Activated T-cell treated with anti-CD3 and anti-CD28 coated beads, Interleukin-2, amount 50 U/mL, for 72 hours (primary cell): ENCODE data around the gene CELSR1. TPM values are rescaled to one million over a fixed set of nuclear protein-coding genes. Genes with fewer than 3 reads are reported as not detected.

ENCODE experiments used
- ATAC-seq, 2 donors: fragments of 150-1000 bp; cut with Tn5 transposase; replicated peaks in 1 of 2; 2 replicates each; pipeline ENCODE4 v1.10.0; 2021; ENCODE audit warnings: moderate library complexity in 2 of 2, mild to moderate bottlenecking in 1 of 2
- DNase-seq, 2 donors: peaks; one replicate each; pipeline ENCODE4 v3.0.0; 2021 to 2022; ENCODE audit warnings: mixed read lengths in 1 of 2
- H3K27ac Mint-ChIP-seq: one replicate; pipeline ENCODE4 v1.8.0; 2022; ENCODE audit warnings: mild to moderate bottlenecking, moderate library complexity, mixed read lengths
- H3K27me3 Mint-ChIP-seq: one replicate; pipeline ENCODE4 v1.8.0; 2022; ENCODE audit warnings: low read depth, mixed read lengths
- H3K36me3 Mint-ChIP-seq, 2 donors: one replicate each; pipeline ENCODE4 v1.8.0; 2022; ENCODE audit warnings: mixed read lengths in 2 of 2, mild to moderate bottlenecking in 1 of 2; ENCODE audit not compliant: insufficient read depth in 2 of 2
- H3K4me1 Mint-ChIP-seq: one replicate; pipeline ENCODE4 v1.8.0; 2022; ENCODE audit warnings: low read depth, mixed read lengths
- H3K4me3 Mint-ChIP-seq, 2 donors: one replicate each; pipeline ENCODE4 v1.8.0; 2022; ENCODE audit warnings: mild to moderate bottlenecking in 2 of 2, mixed read lengths in 2 of 2, moderate library complexity in 2 of 2
- H3K9me3 Mint-ChIP-seq, 2 donors: one replicate each; pipeline ENCODE4 v1.8.0; 2022; ENCODE audit warnings: mixed read lengths in 2 of 2
- total RNA-seq, 2 donors: library from RNA; stranded (reverse); gene quantifications; one replicate each; pipeline ENCODE4 v1.2.3, GENCODE V29; 2022

Gene CELSR1
- total RNA-seq, 2 donors from 2014 or later: 0.83 to 1.3 TPM

DNA sequence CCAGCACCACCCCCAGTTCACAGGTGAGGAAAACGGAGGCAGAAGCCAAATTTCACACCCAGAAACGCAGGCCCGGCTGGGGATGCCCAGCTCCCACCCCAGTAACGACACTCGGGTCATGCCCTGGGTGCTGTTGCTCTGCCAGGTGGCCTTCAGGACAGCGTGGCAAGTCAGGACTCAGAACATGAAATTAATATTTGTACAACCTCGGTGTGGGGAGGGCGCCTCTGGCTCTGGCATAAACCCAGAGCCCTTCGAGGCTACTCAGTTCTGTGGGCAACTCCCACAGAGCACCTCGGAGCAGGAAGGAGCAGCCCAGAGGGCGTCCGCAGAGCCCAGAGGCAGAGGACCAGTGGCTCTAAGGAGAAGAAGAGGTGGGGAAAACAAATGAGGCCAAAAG, 71.6 kb downstream of the CELSR1 start:
- DNase-seq (no peak), ATAC-seq (no peak)
- H3K36me3 Mint-ChIP-seq: no peaks in the 10 kb centered on the region
- no peak overlapping the region for H3K4me3 Mint-ChIP-seq
- H3K27ac Mint-ChIP-seq: no peak overlapping the region
- H3K27me3 Mint-ChIP-seq: no peaks in the 10 kb centered on the region
- H3K4me1 Mint-ChIP-seq: no peaks in the 10 kb centered on the region
- H3K9me3 Mint-ChIP-seq: no peaks in the 10 kb centered on the region

DNA sequence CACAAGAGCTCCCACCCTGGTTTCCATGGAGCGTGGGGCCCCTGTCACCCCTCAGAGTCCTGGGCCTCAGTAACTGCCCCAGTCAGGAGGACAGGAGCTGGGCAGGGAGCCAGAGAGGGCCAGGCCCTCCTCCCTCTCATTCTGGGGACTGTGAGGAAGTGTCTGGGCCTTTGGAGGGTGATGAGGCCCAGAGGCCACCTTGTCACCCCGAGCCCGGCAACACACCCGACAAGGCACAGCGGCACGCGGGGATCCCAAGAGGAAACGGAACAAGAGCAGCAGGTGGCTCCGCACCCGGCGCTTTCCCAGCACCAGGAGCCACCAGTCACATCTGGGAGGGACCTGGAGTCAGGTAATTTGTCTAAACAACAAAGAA, 72.1 kb downstream of the CELSR1 start:
- H3K4me1 Mint-ChIP-seq: no peaks in the 10 kb centered on the region
- H3K9me3 Mint-ChIP-seq: no peaks in the 10 kb centered on the region
- H3K27ac Mint-ChIP-seq: no peak overlapping the region
- no peaks in the 10 kb centered on the region for H3K27me3 Mint-ChIP-seq
- no peak overlapping the region for H3K4me3 Mint-ChIP-seq
- DNase-seq (no peak), ATAC-seq (no peak)
- no peaks in the 10 kb centered on the region for H3K36me3 Mint-ChIP-seq

DNA sequence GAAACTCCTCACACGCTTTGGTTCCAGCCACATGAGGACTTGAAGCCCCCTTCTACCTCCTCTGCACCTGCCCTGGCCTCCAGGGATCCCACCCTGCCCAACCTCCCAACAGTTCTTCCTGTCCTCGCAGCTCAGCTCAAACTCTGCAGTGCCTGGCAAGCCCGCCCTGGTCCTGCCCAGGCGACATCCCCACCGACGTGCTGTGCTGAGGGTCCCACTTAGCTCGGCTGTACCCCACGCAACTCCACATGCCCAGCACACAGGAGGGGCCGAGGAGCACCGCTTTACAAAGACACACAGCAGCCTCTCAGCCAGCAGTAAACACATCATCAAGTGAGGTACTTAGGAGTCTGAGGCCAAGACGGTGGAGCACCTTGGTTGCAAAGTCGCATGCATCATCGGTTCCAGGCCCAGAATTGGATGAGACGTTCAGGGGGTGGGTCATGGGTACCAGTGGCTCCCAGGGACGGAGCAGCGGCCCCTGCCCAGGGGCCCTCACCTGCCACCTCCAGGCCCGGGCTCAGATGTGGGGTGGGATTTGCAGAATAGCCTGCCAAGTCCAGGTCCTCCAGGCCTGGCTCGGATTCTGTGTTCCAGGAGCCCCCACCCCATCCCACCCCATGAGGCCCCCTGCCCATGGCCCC, 72.6 kb downstream of the CELSR1 start:
- ATAC-seq (no peak), DNase-seq (no peak)
- H3K4me3 Mint-ChIP-seq: no peak overlapping the region
- H3K9me3 Mint-ChIP-seq: no peaks in the 10 kb centered on the region
- H3K27me3 Mint-ChIP-seq: no peaks in the 10 kb centered on the region
- H3K36me3 Mint-ChIP-seq: no peaks in the 10 kb centered on the region
- H3K27ac Mint-ChIP-seq: no peak overlapping the region
- H3K4me1 Mint-ChIP-seq: no peaks in the 10 kb centered on the region

DNA sequence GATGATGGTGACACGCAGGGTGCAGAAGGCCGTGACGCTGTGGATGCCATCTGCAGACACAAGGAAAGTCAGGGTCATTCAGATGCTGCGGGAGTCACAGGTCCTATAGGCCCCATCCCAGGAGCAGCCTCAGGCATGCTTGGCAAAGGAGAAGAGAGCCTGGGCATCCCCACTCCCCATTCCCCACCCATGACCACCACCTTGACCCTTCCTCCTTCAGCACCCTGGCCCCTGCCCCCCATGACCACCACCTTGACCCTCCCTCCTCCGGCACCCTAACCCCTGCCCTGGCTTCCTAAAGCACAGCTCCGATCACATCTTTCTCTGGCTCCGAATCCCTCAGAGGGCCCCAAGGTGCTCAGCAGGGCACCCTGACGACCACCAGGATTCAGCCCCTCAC, 73.1 kb downstream of the CELSR1 start:
- no peaks in the 10 kb centered on the region for H3K9me3 Mint-ChIP-seq
- ATAC-seq (no peak), DNase-seq (no peak)
- no peak overlapping the region for H3K4me3 Mint-ChIP-seq
- no peaks in the 10 kb centered on the region for H3K36me3 Mint-ChIP-seq
- H3K4me1 Mint-ChIP-seq: no peaks in the 10 kb centered on the region
- no peak overlapping the region for H3K27ac Mint-ChIP-seq
- H3K27me3 Mint-ChIP-seq: no peaks in the 10 kb centered on the region

DNA sequence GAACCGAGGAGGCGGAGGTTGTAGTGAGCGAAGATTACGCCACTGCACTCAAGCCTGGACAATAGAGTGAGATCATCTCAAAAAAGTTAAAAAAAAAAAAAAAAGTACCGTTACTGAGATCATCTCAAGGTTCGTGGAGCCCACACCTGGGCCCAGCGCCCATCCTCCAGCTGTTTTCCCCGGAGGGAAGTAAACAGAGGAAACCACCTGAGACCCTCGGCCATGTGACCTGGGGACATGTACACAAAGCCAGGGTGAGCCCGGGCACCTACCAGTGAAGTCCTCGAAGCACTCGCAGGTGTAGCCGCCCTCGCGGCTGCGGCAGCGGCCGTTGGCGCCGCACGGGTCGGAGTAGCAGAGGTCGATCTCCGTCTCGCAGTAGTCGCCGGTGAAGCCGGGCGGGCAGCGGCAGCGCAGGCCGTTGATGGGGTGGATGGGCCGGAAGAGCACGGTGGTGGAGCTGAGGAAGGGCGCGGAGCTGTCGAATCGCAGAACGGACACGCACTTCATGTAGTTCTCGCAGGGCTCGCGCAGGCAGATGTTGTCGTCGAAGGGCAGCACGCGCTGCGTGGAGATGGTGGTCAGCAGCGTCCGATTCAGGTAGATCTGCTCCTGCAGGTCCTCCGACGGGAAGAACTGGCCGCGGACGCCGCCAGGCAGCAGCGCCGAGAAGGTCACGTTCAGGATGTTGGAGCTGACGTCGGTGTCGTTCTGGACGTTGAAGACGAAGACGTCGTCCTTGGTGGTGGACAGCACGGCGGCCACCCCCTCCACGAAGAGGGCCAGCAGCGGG, 73.8 kb downstream of the CELSR1 start:
- no peaks in the 10 kb centered on the region for H3K9me3 Mint-ChIP-seq
- no peak overlapping the region for H3K27ac Mint-ChIP-seq

DNA sequence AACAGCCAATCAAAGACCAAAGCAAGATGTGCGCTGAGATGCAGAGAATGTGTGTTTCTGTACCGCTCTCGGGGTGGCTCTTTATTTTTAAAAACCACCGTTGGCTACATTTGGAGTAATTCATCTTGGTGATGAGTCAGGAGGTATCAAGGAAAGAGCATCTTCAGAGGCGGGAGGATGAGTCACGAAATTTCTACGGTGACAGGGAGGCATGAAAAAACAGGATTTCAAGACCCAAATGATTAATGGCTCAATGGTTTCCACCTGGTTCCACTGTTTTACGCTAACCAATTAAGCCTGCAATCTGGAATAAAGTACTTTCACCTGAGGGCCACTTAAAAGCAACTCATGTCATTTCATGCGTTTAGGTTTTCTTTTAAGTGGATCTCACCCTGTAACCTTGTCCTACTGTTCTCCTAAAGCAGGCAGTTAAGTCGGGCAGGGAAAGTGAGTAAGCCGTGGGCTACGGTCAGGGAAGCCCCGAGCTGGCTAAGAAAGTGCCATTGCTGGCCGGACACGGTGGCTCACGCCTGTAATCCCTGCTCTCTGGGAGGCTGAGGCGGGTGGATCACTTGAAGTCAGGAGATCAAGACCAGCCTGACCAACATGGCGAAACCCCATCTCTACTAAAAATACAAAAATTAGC, 74.6 kb downstream of the CELSR1 start:
- Mint-ChIP-seq H3K27ac (no peak overlapping the region), H3K36me3 (no peaks in the 10 kb centered on the region), H3K4me3 (no peak overlapping the region), H3K27me3 (no peaks in the 10 kb centered on the region), H3K9me3 (no peaks in the 10 kb centered on the region), H3K4me1 (no peaks in the 10 kb centered on the region)
- ATAC-seq (no peak), DNase-seq (no peak)

More for the DNA sequence above, 73.8 kb downstream of the CELSR1 start:
- H3K36me3 Mint-ChIP-seq: no peaks in the 10 kb centered on the region
- no peak overlapping the region for H3K4me3 Mint-ChIP-seq
- no peak for DNase-seq
- H3K4me1 Mint-ChIP-seq: no peaks in the 10 kb centered on the region
- no peak for ATAC-seq
- no peaks in the 10 kb centered on the region for H3K27me3 Mint-ChIP-seq

DNA sequence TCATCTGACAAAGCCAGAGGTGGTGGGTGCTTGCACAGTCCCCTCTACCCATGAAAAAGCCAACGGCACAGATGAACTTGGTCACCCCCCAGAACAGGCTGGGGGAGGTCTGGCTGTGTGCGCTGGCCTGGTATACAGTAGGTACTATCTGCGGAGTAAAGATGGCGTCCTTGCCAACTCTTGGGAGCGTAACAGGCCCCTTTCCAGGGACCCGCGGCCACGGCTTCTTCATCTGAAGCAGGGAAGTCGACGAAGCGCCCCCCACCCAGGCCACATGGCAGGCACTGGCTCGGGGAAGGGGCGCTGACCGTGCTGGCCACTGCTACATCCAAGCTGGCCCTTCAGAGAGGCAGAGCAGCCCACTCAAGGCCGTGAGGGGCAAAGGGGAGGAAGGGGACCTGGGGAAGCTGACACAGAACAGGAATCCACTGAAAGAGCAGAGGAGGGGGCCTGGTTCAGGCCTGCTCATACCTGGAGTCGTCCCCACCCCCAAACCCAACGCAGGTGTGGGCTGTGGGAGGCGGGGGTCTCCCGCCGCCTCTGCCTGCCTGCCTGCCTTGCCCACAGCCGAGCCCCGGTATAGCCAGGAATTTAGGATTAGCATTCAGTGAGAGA, 75.7 kb downstream of the CELSR1 start:
- Mint-ChIP-seq H3K36me3 (no peaks in the 10 kb centered on the region), H3K4me3 (no peak overlapping the region), H3K27ac (no peak overlapping the region), H3K4me1 (no peaks in the 10 kb centered on the region), H3K27me3 (no peaks in the 10 kb centered on the region), H3K9me3 (no peaks in the 10 kb centered on the region)
- DNase-seq (no peak), ATAC-seq (no peak)

DNA sequence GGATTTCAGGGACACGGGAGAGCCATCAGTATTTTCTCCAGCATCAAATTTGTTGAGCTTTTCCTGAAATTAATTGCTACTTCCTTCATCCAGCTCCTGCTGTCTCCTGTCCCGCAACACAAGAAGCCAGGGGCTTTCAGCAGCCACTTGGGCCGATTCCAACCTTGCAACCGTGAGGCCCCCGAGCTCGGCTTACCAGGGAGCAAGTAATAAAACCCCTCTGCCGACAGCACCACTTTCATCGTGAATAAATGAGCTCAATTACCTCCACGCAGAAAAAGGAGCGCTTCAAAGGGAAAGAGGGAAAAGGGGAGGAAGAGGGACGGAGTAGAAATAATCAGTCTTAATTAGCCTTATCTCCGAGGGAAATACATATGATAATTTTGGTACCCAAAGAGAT, 76.6 kb downstream of the CELSR1 start:
- no peaks in the 10 kb centered on the region for H3K4me1 Mint-ChIP-seq
- no peak overlapping the region for H3K27ac Mint-ChIP-seq
- ATAC-seq (no peak), DNase-seq (no peak)
- H3K9me3 Mint-ChIP-seq: no peaks in the 10 kb centered on the region
- H3K36me3 Mint-ChIP-seq: no peaks in the 10 kb centered on the region
- no peak overlapping the region for H3K4me3 Mint-ChIP-seq
- no peaks in the 10 kb centered on the region for H3K27me3 Mint-ChIP-seq

DNA sequence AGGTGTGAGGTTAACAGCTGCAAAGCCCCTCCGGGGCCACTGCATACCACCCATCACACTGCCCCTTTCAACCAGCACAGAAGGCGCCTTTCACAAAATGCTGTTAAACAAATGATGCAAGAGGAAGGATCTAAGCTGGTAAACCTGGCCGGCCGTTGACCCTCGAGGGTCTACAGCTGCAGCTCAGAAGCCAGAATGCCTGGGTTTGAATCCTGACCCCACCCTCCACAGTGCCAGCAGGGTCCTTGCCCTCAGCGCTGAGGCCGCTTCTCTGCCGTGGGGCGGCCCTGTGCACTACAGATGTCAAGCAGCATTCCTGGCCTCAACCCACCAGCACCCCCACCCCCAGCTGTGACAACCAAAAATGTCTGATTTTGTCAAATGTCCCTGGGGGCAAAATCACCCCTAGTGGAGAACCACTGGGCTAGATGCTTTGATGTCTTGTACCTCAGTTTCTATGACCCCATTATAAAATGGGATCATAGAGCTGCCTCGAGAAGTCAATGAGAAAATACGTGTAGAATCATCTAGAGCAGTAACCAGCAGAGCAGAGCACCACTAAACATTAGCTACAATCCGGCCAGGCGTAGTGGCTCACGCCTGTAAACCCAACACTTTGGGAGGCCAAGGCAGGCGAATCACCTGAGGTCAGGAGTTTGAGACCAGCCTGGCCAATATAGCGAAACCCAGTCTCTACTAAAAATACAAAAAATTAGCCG, 77.9 kb downstream of the CELSR1 start:
- no peak for ATAC-seq
- Mint-ChIP-seq H3K27ac (no peak overlapping the region), H3K27me3 (no peaks in the 10 kb centered on the region), H3K36me3 (no peaks in the 10 kb centered on the region), H3K4me3 (no peak overlapping the region), H3K9me3 (no peaks in the 10 kb centered on the region), H3K4me1 (no peaks in the 10 kb centered on the region)
- DNase-seq: no peak

DNA sequence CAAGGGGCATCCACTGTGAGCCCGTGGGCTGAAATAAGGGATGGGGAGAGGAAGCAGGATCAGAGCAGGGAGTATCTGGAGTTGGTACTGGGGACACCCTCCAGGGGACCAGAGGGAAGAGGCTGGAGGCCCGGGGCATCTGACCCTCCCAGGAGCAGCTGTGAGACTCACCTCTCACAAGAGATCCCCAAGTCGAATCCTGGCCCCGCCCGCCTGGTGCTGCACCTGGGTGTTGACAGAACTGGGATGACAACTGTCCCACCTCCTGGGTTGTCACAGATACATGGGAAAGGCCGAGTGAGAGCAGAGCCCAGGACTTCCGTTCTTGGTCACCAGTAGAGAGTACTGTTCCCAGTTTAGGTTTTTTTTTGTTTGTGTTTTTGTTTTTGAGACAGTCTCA, 78.9 kb downstream of the CELSR1 start:
- no peak for DNase-seq
- ATAC-seq: no peak
- H3K36me3 Mint-ChIP-seq: no peaks in the 10 kb centered on the region
- no peaks in the 10 kb centered on the region for H3K27me3 Mint-ChIP-seq
- H3K27ac Mint-ChIP-seq: no peak overlapping the region
- no peak overlapping the region for H3K4me3 Mint-ChIP-seq
- no peaks in the 10 kb centered on the region for H3K4me1 Mint-ChIP-seq
- H3K9me3 Mint-ChIP-seq: no peaks in the 10 kb centered on the region

DNA sequence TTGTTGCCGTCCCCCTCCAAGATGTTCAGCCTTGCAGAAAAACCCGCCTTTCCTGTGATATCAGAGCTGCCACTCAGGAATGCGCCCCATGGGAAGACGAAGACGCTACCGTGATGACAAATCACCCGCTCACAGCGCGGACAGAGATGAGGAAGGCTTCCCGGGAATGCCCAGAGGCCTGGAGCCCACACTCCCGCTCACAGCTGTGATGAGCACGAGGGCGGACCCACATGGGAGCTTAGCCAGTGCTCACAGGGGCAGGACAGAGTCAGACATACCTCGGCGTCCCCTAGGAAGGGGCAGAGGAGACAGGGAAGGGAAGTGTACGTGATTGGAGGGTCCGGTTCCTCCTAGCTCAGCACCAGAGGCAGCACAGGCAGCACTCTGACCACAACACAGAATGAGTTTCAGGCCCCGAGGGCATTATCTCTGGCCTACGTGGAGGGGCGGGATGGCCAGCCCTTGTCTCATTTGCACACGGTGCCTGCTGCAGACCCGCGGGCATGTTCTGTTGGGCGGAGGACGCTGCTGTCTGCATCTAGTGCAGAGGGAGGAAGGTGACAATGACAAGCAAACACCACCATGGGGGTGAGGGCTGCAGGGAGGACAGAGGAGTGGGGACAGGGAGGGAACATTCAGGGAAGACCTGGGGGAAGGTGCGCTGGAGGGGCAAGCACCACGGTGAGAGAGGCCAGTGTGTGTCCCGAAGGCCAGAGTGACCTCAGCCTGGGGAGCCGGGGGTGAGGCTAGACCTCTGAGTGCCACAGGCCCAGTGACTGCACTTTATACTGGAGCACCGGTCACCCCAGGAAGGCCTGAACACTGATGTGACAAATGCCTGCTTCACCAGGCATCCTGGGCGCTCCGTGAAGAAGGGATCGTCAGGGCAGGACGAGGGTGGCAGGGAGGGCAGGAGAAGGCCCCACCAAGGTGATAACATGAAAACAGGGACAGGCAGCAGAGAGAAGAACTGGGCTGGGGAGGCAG, 79.6 kb downstream of the CELSR1 start:
- no peaks in the 10 kb centered on the region for H3K9me3 Mint-ChIP-seq
- no peak for ATAC-seq

DNA sequence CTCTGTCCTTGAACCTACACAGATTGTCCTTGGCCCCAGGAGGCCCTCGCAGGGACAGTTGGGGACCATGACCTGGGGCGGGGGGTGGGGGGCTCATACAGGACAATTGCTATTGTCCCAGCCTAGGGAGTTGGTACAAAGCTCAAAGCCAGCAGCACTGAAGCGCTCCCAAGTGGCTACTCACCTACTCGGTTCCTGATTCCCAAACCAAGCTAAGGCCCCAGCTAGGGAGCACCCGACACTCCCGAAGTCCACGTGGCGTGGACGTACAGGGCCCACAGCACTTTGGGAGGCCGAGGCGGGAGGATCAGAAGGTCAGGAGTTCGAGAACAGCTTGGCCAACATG, 80.6 kb downstream of the CELSR1 start:
- ATAC-seq: no peak
- Mint-ChIP-seq H3K4me3 (no peak overlapping the region), H3K27ac (no peak overlapping the region)

More for the DNA sequence above, 79.6 kb downstream of the CELSR1 start:
- Mint-ChIP-seq H3K36me3 (no peaks in the 10 kb centered on the region), H3K27me3 (no peaks in the 10 kb centered on the region), H3K4me1 (no peaks in the 10 kb centered on the region), H3K4me3 (no peak overlapping the region), H3K27ac (no peak overlapping the region)
- no peak for DNase-seq

More for the DNA sequence above, 80.6 kb downstream of the CELSR1 start:
- Mint-ChIP-seq H3K27me3 (no peaks in the 10 kb centered on the region), H3K9me3 (no peaks in the 10 kb centered on the region), H3K4me1 (no peaks in the 10 kb centered on the region), H3K36me3 (no peaks in the 10 kb centered on the region)
- DNase-seq: no peak
